ENCODE measurements around the gene PRDM16.

DNA sequence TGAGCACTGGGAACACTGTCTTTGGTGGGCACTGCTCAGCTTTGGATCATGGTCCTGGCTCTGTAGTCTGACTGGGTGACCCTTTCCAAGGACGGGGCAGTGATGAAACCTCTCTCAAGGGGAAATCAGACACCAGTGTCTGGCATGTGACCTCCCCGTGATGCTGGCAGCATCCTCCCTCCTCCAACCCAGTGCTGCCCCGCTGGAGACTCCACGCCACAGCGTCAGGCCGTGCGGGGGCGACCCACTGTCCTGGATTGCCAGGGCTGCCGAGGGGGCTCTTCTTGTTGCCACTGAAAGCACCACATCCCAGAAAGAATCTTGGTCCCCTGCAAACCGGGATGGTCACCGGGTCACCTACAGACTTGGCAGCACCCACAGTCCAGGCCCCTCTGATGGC lies 239.1 kb downstream of the PRDM16 start:
- TF ChIP-seq, protein P1, sequence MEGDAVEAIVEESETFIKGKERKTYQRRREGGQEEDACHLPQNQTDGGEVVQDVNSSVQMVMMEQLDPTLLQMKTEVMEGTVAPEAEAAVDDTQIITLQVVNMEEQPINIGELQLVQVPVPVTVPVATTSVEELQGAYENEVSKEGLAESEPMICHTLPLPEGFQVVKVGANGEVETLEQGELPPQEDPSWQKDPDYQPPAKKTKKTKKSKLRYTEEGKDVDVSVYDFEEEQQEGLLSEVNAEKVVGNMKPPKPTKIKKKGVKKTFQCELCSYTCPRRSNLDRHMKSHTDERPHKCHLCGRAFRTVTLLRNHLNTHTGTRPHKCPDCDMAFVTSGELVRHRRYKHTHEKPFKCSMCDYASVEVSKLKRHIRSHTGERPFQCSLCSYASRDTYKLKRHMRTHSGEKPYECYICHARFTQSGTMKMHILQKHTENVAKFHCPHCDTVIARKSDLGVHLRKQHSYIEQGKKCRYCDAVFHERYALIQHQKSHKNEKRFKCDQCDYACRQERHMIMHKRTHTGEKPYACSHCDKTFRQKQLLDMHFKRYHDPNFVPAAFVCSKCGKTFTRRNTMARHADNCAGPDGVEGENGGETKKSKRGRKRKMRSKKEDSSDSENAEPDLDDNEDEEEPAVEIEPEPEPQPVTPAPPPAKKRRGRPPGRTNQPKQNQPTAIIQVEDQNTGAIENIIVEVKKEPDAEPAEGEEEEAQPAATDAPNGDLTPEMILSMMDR (conservative IDR thresholded peaks at IDR 0.05; ENCODE audit: low read length), result no peak
- no peak for TF ChIP-seq EZH2phosphoT487 (IDR thresholded peaks at IDR 0.05; ENCODE audit: borderline replicate concordance, low read depth, low read length)
